Measurements from ENCODE around the gene ATXN7L3. TPM values are rescaled to one million over a fixed set of nuclear protein-coding genes. Genes with fewer than 3 reads are reported as not detected.

Gene ATXN7L3
- total RNA-seq, 4 donors from 2014 or later: 39.3 to 46.0 (median 40.6) TPM

- H3K4me3 ChIP-seq: peak within 1 kb of the TSS; percentile 74 to 93 (median 86)
- ATAC-seq (peak; percentile 15 to 22), DNase-seq (peak; percentile 43 to 66)
- intact Hi-C loops (cut with DNase I; ENCODE audit: low total_unique reads) (loop anchor here (5.0 kb wide), 1 partner anchor 283 kb away; the partner anchor contains the start of gene GPATCH8), in situ Hi-C loops (cut with MboI; ENCODE audit: low sequenced_read_pairs in 4 of 4) (loop anchor here in 3 of 4 donors (5.0 to 25.0 kb wide), 2 partner anchors 103 to 293 kb away; partner anchors contain the start of genes GPATCH8 (in 3 of the 3) and SLC25A39 (in 1 of the 3))
- no peaks in the 10 kb centered on the region for H3K27me3 ChIP-seq
- peak within 1 kb of the TSS; percentile 95 to 100 (median 98) for H3K27ac ChIP-seq
- peaks cover 0 to 18% of the 10 kb centered on the region in 2 donors for H3K36me3 ChIP-seq
- TF ChIP-seq POLR2A (IDR thresholded peaks at IDR 0.05): no peak
- TF ChIP-seq CTCF (IDR thresholded peaks at IDR 0.05 in 4 of 5, conservative IDR thresholded peaks at IDR 0.05 in 1 of 5): no peak
- H3K9me3 ChIP-seq: no peaks in the 10 kb centered on the region
- H3K4me1 ChIP-seq: peaks cover 43 to 51% of the 10 kb centered on the region in 2 donors
These were observed 20.0 kb upstream of the ATXN7L3 start, which contains the start of gene UBTF for GRCh38 chr17:44219616-44220212. TSS of gene UBTF (minus strand) at chr17:44219675. CDS start at chr17:44218229, 1,446 bp downstream.

- DNase-seq (peak; percentile 41 to 62), ATAC-seq (peak; percentile 46 to 47)
- Histone ChIP-seq H3K27me3 (no peaks in the 10 kb centered on the region), H3K9me3 (no peaks in the 10 kb centered on the region), H3K27ac (peak overlapping the region; percentile 95 to 100 (median 98)), H3K4me1 (peaks cover 43 to 55% of the 10 kb centered on the region in 2 donors), H3K36me3 (peaks cover 0 to 23% of the 10 kb centered on the region in 2 donors), H3K4me3 (peak overlapping the region; percentile 52 to 93 (median 82))
- intact Hi-C loops (cut with DNase I; ENCODE audit: low total_unique reads) (no loop called here), in situ Hi-C loops (cut with MboI; ENCODE audit: low sequenced_read_pairs in 4 of 4) (loop anchor here in 3 of 4 donors (25.0 kb wide), 1 partner anchor 293 kb away; the partner anchor contains the start of gene GPATCH8 (in 3 of the 3))
- TF ChIP-seq POLR2A (IDR thresholded peaks at IDR 0.05) (peak; percentile 56 to 74), CTCF (IDR thresholded peaks at IDR 0.05 in 4 of 5, conservative IDR thresholded peaks at IDR 0.05 in 1 of 5) (peak; percentile 47 to 92 (median 88))
These were observed 19.5 kb upstream of the ATXN7L3 start for GRCh38 chr17:44219108-44219615.

- ATAC-seq: peak; percentile 45 to 59
- Histone ChIP-seq H3K9me3 (no peaks in the 10 kb centered on the region), H3K4me1 (peaks cover 46 to 55% of the 10 kb centered on the region in 2 donors), H3K27me3 (no peaks in the 10 kb centered on the region), H3K4me3 (peak overlapping the region; percentile 51 to 93 (median 63)), H3K27ac (peak overlapping the region; percentile 95 to 100 (median 98)), H3K36me3 (peaks cover 0 to 27% of the 10 kb centered on the region in 2 donors)
- TF ChIP-seq POLR2A (IDR thresholded peaks at IDR 0.05) (peak; percentile 70 to 81), CTCF (IDR thresholded peaks at IDR 0.05 in 4 of 5, conservative IDR thresholded peaks at IDR 0.05 in 1 of 5) (peak; percentile 35 to 72 (median 62))
- intact Hi-C loops (cut with DNase I; ENCODE audit: low total_unique reads): loop anchor here (1.0 kb wide), 2 partner anchors 18 to 32 kb away; partner anchors contain the start of gene TMUB2
- DNase-seq: peak; percentile 84 to 87
- in situ Hi-C loops (cut with MboI; ENCODE audit: low sequenced_read_pairs in 4 of 4): loop anchor here in 3 of 4 donors (25.0 kb wide), 1 partner anchor 294 kb away; the partner anchor contains the start of gene GPATCH8 (in 3 of the 3)
These were observed 18.8 kb upstream of the ATXN7L3 start for GRCh38 chr17:44218344-44219107.

- in situ Hi-C loops (cut with MboI; ENCODE audit: low sequenced_read_pairs in 4 of 4) (loop anchor here in 3 of 4 donors (25.0 kb wide), 1 partner anchor 294 kb away; the partner anchor contains the start of gene GPATCH8 (in 3 of the 3)), intact Hi-C loops (cut with DNase I; ENCODE audit: low total_unique reads) (loop anchor here (1.0 kb wide), 2 partner anchors 18 to 32 kb away; partner anchors contain the start of gene TMUB2)
- Histone ChIP-seq H3K36me3 (peaks cover 0 to 27% of the 10 kb centered on the region in 2 donors), H3K4me1 (peaks cover 44 to 55% of the 10 kb centered on the region in 2 donors), H3K4me3 (peak overlapping the region; percentile 42 to 93 (median 63)), H3K27ac (peak overlapping the region; percentile 95 to 100 (median 98)), H3K9me3 (no peaks in the 10 kb centered on the region), H3K27me3 (no peaks in the 10 kb centered on the region)
- no peak for DNase-seq
- TF ChIP-seq POLR2A (IDR thresholded peaks at IDR 0.05) (no peak), CTCF (IDR thresholded peaks at IDR 0.05 in 4 of 5, conservative IDR thresholded peaks at IDR 0.05 in 1 of 5) (no peak)
- peak in 1 of 2 donors; percentile 0 for ATAC-seq
These were observed 18.2 kb upstream of the ATXN7L3 start for GRCh38 chr17:44217738-44218343.
